ENCODE measurements around the gene RAB6B.
"Not testable (repeated sequence)": the region's sequence is repeated elsewhere in the genome, so short reads cannot be mapped to it uniquely, and the experiment has no call there.

The RAB6B gene

DNA sequence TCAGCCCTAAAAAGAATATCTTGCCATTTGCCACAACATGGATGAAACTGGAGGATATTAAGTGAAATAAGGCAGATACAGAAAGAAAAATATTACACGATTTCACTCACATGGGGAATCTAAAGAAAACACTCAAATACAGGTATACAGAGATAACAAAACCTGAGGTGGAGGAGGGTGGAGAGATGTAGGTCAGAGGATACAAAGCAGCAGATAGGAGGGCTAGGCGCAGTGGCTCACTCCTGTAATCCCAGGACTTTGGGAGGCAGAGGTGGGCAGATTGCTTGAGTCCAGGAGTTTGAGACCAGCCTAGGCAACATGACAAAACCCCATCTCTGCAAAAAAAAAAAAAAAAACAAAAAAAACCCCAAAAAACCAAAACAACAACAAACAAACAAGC lies 113.2 kb downstream of the RAB6B start:
- no peak for DNase-seq (ENCODE audit: extremely low spot score)
- ChIA-PET CTCF (no interaction called here), POLR2A (no interaction called here)
- TF ChIP-seq, protein P1, sequence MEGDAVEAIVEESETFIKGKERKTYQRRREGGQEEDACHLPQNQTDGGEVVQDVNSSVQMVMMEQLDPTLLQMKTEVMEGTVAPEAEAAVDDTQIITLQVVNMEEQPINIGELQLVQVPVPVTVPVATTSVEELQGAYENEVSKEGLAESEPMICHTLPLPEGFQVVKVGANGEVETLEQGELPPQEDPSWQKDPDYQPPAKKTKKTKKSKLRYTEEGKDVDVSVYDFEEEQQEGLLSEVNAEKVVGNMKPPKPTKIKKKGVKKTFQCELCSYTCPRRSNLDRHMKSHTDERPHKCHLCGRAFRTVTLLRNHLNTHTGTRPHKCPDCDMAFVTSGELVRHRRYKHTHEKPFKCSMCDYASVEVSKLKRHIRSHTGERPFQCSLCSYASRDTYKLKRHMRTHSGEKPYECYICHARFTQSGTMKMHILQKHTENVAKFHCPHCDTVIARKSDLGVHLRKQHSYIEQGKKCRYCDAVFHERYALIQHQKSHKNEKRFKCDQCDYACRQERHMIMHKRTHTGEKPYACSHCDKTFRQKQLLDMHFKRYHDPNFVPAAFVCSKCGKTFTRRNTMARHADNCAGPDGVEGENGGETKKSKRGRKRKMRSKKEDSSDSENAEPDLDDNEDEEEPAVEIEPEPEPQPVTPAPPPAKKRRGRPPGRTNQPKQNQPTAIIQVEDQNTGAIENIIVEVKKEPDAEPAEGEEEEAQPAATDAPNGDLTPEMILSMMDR (IDR thresholded peaks at IDR 0.05; ENCODE audit: control extremely low read depth, extremely low read depth, low read depth, missing control alignments) = no peak

DNA sequence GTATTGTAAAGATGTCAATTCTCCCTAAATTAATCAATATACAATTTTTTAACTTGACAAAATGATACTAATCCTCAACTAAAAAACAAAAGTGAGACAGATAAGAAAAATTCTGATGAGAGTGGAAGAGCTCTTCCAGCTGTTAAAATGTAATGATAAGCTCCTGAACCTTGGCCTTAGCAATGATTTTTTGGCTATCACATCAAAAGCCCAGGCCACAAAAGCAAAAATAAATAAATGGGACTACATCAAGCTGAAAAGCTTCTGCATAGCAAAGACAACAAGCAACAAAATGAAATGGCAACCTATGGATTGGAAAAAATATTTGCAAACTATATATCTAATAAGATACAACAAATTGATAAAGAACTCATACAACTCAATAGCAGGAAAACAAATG lies 114.1 kb downstream of the RAB6B start:
- POLR2A ChIA-PET = no interaction called here
- TF ChIP-seq, protein P1 (IDR thresholded peaks at IDR 0.05; ENCODE audit: control extremely low read depth, extremely low read depth, low read depth, missing control alignments) = no peak
- CTCF ChIA-PET = no interaction called here
- DNase-seq (ENCODE audit: extremely low spot score) = no peak

DNA sequence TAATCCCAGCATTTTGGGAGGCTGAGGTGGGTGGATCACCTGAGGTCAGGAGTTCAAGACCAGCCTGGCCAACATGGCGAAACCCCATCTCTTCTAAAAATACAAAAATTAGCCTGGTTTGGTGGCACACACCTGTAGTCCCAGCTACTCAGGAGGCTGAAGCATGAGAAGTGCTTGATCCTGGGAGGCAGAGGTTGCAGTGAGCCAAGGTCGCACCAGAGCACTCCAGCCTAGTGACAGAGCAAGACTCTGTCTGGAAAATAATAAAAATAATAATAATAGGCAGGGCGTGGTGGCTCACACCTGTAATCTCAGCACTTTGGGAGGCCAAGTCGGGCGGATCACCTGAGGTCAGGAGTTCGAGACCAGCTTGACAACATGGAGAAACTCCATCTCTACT lies 114.9 kb downstream of the RAB6B start:
- POLR2A ChIA-PET; CTCF ChIA-PET; DNase-seq (ENCODE audit: extremely low spot score): not testable (repeated sequence)

- TF ChIP-seq, protein P1 (IDR thresholded peaks at IDR 0.05; ENCODE audit: control extremely low read depth, extremely low read depth, low read depth, missing control alignments) = no peak
- ChIA-PET POLR2A (no interaction called here), CTCF (no interaction called here)
- DNase-seq (ENCODE audit: extremely low spot score) = no peak
These were observed 116.0 kb downstream of the RAB6B start for GRCh38 chr3:133779626-133780203.

GRCh38 chr3:133777807-133778568 lies 117.7 kb downstream of the RAB6B start:
- CTCF ChIA-PET = no interaction called here
- DNase-seq (ENCODE audit: extremely low spot score) = no peak
- TF ChIP-seq, protein P1 (IDR thresholded peaks at IDR 0.05; ENCODE audit: control extremely low read depth, extremely low read depth, low read depth, missing control alignments) = no peak
- POLR2A ChIA-PET = no interaction called here

- TF ChIP-seq, protein P1 (IDR thresholded peaks at IDR 0.05; ENCODE audit: control extremely low read depth, extremely low read depth, low read depth, missing control alignments) = no peak
- CTCF ChIA-PET = interaction anchor here (0.8 kb wide), 1 partner anchor 11 kb away, joined by 3 read pairs; no protein-coding TSS in a partner anchor
- POLR2A ChIA-PET = no interaction called here
- no peak for DNase-seq (ENCODE audit: extremely low spot score)
These were observed 118.8 kb downstream of the RAB6B start for GRCh38 chr3:133776794-133777438.

GRCh38 chr3:133775835-133776234 lies 119.8 kb downstream of the RAB6B start:
- POLR2A ChIA-PET = no interaction called here
- TF ChIP-seq, protein P1 (IDR thresholded peaks at IDR 0.05; ENCODE audit: control extremely low read depth, extremely low read depth, low read depth, missing control alignments) = no peak
- no peak for DNase-seq (ENCODE audit: extremely low spot score)
- CTCF ChIA-PET = no interaction called here
